ENCODE measurements around the gene MESP2.
A peak's percentile ranks its signal among the peaks of the same experiment; 100 is the strongest.

GRCh38 chr15:89805241-89806209 is 29.4 kb downstream of the MESP2 start:
- TF ChIP-seq, protein P1, sequence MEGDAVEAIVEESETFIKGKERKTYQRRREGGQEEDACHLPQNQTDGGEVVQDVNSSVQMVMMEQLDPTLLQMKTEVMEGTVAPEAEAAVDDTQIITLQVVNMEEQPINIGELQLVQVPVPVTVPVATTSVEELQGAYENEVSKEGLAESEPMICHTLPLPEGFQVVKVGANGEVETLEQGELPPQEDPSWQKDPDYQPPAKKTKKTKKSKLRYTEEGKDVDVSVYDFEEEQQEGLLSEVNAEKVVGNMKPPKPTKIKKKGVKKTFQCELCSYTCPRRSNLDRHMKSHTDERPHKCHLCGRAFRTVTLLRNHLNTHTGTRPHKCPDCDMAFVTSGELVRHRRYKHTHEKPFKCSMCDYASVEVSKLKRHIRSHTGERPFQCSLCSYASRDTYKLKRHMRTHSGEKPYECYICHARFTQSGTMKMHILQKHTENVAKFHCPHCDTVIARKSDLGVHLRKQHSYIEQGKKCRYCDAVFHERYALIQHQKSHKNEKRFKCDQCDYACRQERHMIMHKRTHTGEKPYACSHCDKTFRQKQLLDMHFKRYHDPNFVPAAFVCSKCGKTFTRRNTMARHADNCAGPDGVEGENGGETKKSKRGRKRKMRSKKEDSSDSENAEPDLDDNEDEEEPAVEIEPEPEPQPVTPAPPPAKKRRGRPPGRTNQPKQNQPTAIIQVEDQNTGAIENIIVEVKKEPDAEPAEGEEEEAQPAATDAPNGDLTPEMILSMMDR (IDR thresholded peaks at IDR 0.05; ENCODE audit: insufficient read depth, low read length): no peak
- peak; percentile 49 for TF ChIP-seq POLR2AphosphoS5 (IDR thresholded peaks at IDR 0.05; ENCODE audit: low read depth)
- TF ChIP-seq, protein P2, sequence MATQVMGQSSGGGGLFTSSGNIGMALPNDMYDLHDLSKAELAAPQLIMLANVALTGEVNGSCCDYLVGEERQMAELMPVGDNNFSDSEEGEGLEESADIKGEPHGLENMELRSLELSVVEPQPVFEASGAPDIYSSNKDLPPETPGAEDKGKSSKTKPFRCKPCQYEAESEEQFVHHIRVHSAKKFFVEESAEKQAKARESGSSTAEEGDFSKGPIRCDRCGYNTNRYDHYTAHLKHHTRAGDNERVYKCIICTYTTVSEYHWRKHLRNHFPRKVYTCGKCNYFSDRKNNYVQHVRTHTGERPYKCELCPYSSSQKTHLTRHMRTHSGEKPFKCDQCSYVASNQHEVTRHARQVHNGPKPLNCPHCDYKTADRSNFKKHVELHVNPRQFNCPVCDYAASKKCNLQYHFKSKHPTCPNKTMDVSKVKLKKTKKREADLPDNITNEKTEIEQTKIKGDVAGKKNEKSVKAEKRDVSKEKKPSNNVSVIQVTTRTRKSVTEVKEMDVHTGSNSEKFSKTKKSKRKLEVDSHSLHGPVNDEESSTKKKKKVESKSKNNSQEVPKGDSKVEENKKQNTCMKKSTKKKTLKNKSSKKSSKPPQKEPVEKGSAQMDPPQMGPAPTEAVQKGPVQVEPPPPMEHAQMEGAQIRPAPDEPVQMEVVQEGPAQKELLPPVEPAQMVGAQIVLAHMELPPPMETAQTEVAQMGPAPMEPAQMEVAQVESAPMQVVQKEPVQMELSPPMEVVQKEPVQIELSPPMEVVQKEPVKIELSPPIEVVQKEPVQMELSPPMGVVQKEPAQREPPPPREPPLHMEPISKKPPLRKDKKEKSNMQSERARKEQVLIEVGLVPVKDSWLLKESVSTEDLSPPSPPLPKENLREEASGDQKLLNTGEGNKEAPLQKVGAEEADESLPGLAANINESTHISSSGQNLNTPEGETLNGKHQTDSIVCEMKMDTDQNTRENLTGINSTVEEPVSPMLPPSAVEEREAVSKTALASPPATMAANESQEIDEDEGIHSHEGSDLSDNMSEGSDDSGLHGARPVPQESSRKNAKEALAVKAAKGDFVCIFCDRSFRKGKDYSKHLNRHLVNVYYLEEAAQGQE (IDR thresholded peaks at IDR 0.05; ENCODE audit: insufficient replicate concordance, low read depth): no peak
